Right lobe of liver (tissue), 4 donors: ENCODE results near the gene TK2.

Experiments used
- CTCF ChIP-seq, 4 donors: fragments of 200-600 bp in 3 of 4; fragments of 450-650 bp in 1 of 4; IDR thresholded peaks; one replicate each; pipeline versions ENCODE4 v1.5.1 to v1.8.0; 2016 to 2022; ENCODE audit warnings: antibody characterized with exemption in 4 of 4, mild to moderate bottlenecking in 2 of 4
- POLR2A ChIP-seq: fragments of 450-650 bp; IDR thresholded peaks from one replicate; pipeline ENCODE4 v1.6.1; 2017; ENCODE audit warnings: antibody characterized with exemption, mild to moderate bottlenecking
- donor health status: DM: no; HTN: no; CAD: no.
- donor health status: DM: no; HTN: no; CAD: no.
- donor health status: DM: no; HTN: yes; CAD: no.

DNA sequence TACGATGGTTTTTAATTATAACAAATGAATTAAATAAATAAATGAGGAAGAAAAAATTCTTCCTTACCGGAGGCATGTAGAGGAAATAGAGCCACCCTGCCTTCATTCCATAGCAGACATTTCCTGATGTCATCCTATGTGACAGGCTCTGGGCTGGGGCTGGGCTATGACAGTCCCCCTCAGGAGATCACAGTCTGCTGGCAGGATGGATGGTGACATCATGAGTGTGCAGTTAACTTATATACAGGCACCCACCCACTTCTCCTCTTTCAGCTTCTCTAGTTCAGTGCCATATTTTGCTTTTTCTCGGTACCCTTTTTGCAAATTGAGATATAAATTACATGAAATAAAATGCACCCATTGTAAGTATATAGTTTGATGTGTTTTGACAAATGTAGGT lies 48.2 kb upstream of the TK2 start:
- no peak for TF ChIP-seq CTCF (IDR thresholded peaks at IDR 0.05)
- TF ChIP-seq POLR2A: no peak
